Mucosa of rectum (tissue), 2 donors: Measurements from ENCODE around the gene GRID2.

Experiments used
- H3K27ac ChIP-seq, 2 donors: one replicate each; pipeline ENCODE4 v1.7.0; 2013; ENCODE audit warnings: inconsistent platforms in 2 of 2, low read depth in 2 of 2, low read length in 2 of 2
- H3K27me3 ChIP-seq, 2 donors: one replicate each; pipeline ENCODE4 v1.7.0; 2013; ENCODE audit warnings: low read length in 2 of 2; ENCODE audit not compliant: control insufficient read depth in 2 of 2, insufficient read depth in 2 of 2
- H3K36me3 ChIP-seq, 2 donors: one replicate each; pipeline ENCODE4 v1.7.0; 2013; ENCODE audit warnings: low read length in 2 of 2; ENCODE audit not compliant: control insufficient read depth in 2 of 2, insufficient read depth in 2 of 2
- H3K4me1 ChIP-seq, 2 donors: one replicate each; pipeline ENCODE4 v1.7.0; 2013; ENCODE audit warnings: low read length in 2 of 2, mild to moderate bottlenecking in 1 of 2; ENCODE audit not compliant: control insufficient read depth in 2 of 2, insufficient read depth in 2 of 2
- H3K4me3 ChIP-seq, 2 donors: one replicate each; pipeline ENCODE4 v1.7.0; 2013; ENCODE audit warnings: low read length in 2 of 2
- H3K9ac ChIP-seq, 2 donors: one replicate each; pipeline ENCODE4 v1.7.0; 2013; ENCODE audit warnings: low read length in 2 of 2, low read depth in 1 of 2, mild to moderate bottlenecking in 1 of 2
- H3K9me3 ChIP-seq, 2 donors: one replicate each; pipeline ENCODE4 v1.7.0; 2013; ENCODE audit warnings: low read length in 2 of 2; ENCODE audit not compliant: control insufficient read depth in 2 of 2
- donor health status: healthy.
- donor health status: Normal muscosa, but diverticular disease.

GRID2 gene

DNA sequence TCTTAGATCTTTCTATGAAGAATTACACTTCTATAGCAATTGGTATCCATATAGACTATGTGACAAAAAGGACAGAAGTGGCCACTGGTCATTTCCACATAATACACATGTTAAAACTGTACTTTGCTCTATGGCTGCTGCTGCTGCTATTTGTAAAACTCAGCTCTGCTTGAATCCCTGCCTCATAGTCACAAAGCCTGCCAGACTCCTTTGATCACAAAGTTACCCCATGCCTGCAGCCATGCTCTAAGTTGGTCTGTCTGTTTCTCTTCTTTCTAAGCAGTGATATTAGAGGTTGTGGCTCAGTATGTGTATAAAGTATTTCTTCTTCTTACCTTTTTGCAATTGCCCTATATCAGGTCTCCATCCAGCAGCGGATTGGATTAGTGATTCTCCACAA lies 210.9 kb downstream of the GRID2 start:
- Histone ChIP-seq H3K9me3 (no peaks in the 10 kb centered on the region), H3K27ac (no peak overlapping the region), H3K4me3 (no peak overlapping the region), H3K4me1 (no peaks in the 10 kb centered on the region), H3K27me3 (no peaks in the 10 kb centered on the region), H3K36me3 (no peaks in the 10 kb centered on the region), H3K9ac (no peak overlapping the region)

DNA sequence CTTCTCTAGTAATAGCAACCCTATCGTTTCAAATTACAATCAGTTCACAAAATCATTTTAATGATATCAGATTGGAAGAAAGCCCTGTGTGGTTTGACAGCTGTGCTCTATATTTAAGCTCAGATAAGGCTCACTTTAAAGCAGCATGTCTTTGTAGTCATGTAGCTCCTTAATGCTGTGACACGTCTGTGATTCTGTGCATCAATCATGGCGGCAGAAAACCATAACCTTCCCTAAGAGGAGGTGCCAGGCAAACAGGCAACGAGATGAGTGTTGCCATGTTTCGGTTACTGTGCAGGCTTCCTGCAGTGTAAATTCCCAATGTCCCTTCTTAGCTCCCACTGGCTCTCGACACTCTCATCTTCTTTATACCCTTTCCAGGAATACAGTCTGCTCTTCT lies 212.7 kb downstream of the GRID2 start:
- Histone ChIP-seq H3K9ac (no peak overlapping the region), H3K36me3 (no peaks in the 10 kb centered on the region), H3K9me3 (no peaks in the 10 kb centered on the region), H3K4me1 (no peaks in the 10 kb centered on the region), H3K27ac (no peak overlapping the region), H3K4me3 (no peak overlapping the region), H3K27me3 (no peaks in the 10 kb centered on the region)

DNA sequence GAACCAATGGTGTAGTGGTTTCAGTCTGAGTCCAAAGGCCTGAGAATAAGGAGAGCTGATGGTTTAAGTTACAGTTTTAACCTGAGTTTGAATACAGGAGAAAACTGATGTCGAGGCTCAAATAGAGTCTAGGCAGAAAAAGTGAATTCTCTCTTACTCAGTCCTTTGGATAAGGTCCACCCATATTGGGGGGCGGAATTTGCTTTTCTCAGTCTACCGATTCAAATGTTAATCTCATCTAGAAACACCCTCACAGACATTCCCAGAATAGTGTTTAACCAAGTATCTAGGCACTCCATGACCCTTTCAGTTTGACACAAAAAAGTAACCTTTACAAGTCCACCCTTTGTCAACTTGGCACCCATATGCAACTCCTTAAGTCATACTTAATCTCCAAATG lies 216.0 kb downstream of the GRID2 start:
- Histone ChIP-seq H3K27ac (no peak overlapping the region), H3K4me1 (no peaks in the 10 kb centered on the region), H3K9me3 (no peaks in the 10 kb centered on the region), H3K36me3 (no peaks in the 10 kb centered on the region), H3K27me3 (no peaks in the 10 kb centered on the region), H3K4me3 (no peak overlapping the region), H3K9ac (no peak overlapping the region)

GRCh38 chr4:92520563-92520962 lies 216.8 kb downstream of the GRID2 start:
- Histone ChIP-seq H3K27ac (no peak overlapping the region), H3K36me3 (no peaks in the 10 kb centered on the region)

DNA sequence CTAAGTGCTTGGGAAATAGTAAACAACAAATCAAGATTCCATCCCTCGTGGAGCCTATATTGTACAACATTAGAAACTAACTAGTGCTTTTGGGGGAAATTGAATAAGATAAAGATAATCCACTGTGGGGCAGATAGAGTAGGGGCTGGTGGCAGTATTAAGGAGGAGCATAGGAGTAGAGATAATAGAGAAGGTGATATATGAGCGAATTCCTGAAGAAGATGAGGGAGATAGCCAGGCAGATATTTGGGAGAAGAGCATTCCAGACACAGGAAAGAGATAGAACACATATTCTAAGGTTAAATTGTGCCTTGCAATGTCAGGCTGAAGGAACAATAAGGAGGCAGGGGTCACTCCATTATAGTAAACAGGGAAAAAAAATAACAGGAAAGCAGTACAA lies 218.2 kb downstream of the GRID2 start:
- Histone ChIP-seq H3K4me3 (no peak overlapping the region), H3K9me3 (no peaks in the 10 kb centered on the region), H3K27ac (no peak overlapping the region), H3K27me3 (no peaks in the 10 kb centered on the region), H3K9ac (no peak overlapping the region), H3K36me3 (no peaks in the 10 kb centered on the region), H3K4me1 (no peaks in the 10 kb centered on the region)

More at GRCh38 chr4:92520563-92520962, 216.8 kb downstream of the GRID2 start:
- H3K27me3 ChIP-seq, result no peaks in the 10 kb centered on the region
- H3K4me1 ChIP-seq, result no peaks in the 10 kb centered on the region
- no peak overlapping the region for H3K9ac ChIP-seq
- no peak overlapping the region for H3K4me3 ChIP-seq
- H3K9me3 ChIP-seq, result no peaks in the 10 kb centered on the region

GRCh38 chr4:92522356-92522755 lies 218.6 kb downstream of the GRID2 start:
- no peaks in the 10 kb centered on the region for H3K27me3 ChIP-seq
- no peaks in the 10 kb centered on the region for H3K4me1 ChIP-seq
- no peak overlapping the region for H3K27ac ChIP-seq

DNA sequence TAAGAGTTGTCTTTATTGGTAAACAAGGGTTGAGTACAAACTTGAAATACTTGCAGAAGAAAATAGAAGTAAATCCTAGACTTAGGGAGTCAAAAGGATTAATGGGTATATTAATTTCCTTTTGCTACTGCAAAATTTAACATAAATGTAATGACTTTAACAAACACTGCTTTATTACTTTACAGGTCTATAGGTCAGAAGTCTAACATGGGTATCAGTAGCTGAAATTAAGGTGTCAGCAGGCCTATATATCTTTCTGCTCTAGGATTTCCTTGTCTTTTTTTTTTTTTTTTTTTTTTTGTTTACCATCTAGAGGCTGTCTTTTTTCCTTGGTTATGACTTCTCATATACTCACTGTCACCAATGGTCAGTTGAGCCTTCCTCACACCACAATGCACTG lies 220.4 kb downstream of the GRID2 start:
- Histone ChIP-seq H3K27me3 (no peaks in the 10 kb centered on the region), H3K27ac (no peak overlapping the region), H3K9me3 (no peaks in the 10 kb centered on the region), H3K9ac (no peak overlapping the region), H3K36me3 (no peaks in the 10 kb centered on the region), H3K4me1 (no peaks in the 10 kb centered on the region), H3K4me3 (no peak overlapping the region)

More at GRCh38 chr4:92522356-92522755, 218.6 kb downstream of the GRID2 start:
- Histone ChIP-seq H3K4me3 (no peak overlapping the region), H3K36me3 (no peaks in the 10 kb centered on the region), H3K9ac (no peak overlapping the region), H3K9me3 (no peaks in the 10 kb centered on the region)

- H3K9ac ChIP-seq, result no peak overlapping the region
- no peaks in the 10 kb centered on the region for H3K4me1 ChIP-seq
- H3K27ac ChIP-seq, result no peak overlapping the region
- H3K27me3 ChIP-seq, result no peaks in the 10 kb centered on the region
- no peak overlapping the region for H3K4me3 ChIP-seq
- no peaks in the 10 kb centered on the region for H3K9me3 ChIP-seq
- H3K36me3 ChIP-seq, result no peaks in the 10 kb centered on the region
These were observed 224.8 kb downstream of the GRID2 start for GRCh38 chr4:92528541-92528940.

GRCh38 chr4:92529510-92529909 lies 225.7 kb downstream of the GRID2 start:
- no peak overlapping the region for H3K9ac ChIP-seq
- H3K4me1 ChIP-seq, result no peaks in the 10 kb centered on the region
- no peaks in the 10 kb centered on the region for H3K9me3 ChIP-seq
- H3K4me3 ChIP-seq, result no peak overlapping the region
- no peak overlapping the region for H3K27ac ChIP-seq
- no peaks in the 10 kb centered on the region for H3K27me3 ChIP-seq
- no peaks in the 10 kb centered on the region for H3K36me3 ChIP-seq

DNA sequence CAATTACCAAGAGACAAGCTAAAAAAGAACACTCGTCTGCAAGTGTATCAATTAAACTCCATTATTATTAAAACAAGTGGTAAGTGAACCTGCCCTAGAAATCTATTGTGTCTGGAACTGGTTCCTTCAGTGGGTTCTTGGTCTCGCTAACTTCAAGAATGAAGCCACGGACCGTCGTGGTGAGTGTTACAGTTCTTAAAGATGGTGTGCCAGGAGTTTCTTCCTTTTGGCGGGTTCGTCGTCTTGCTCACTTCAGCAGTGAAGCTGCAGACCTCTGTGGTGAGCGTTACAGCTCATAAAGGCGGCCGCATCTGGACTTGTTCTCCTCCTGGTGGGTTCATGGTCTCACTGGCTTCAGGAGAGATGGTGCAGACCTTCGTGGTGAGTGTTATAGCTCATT lies 231.8 kb downstream of the GRID2 start:
- Histone ChIP-seq H3K36me3 (no peaks in the 10 kb centered on the region), H3K9me3 (no peaks in the 10 kb centered on the region), H3K4me1 (no peaks in the 10 kb centered on the region), H3K9ac (no peak overlapping the region), H3K27ac (no peak overlapping the region), H3K27me3 (no peaks in the 10 kb centered on the region), H3K4me3 (no peak overlapping the region)

- Histone ChIP-seq H3K4me1 (no peaks in the 10 kb centered on the region), H3K27ac (no peak overlapping the region), H3K9ac (no peak overlapping the region)
These were observed 247.8 kb downstream of the GRID2 start for GRCh38 chr4:92551616-92552015.

More at GRCh38 chr4:92551616-92552015, 247.8 kb downstream of the GRID2 start:
- Histone ChIP-seq H3K27me3 (no peaks in the 10 kb centered on the region), H3K9me3 (no peaks in the 10 kb centered on the region), H3K36me3 (no peaks in the 10 kb centered on the region), H3K4me3 (no peak overlapping the region)
